D341Med (cell line): ENCODE results near the gene COL23A1.
"Not testable (repeated sequence)": the region's sequence is repeated elsewhere in the genome, so short reads cannot be mapped to it uniquely, and the experiment has no call there.

Experiments used
- DNase-seq: peaks from one replicate; pipeline ENCODE4 v3.0.0; 2012; ENCODE audit warnings: low spot score

The COL23A1 gene

DNA sequence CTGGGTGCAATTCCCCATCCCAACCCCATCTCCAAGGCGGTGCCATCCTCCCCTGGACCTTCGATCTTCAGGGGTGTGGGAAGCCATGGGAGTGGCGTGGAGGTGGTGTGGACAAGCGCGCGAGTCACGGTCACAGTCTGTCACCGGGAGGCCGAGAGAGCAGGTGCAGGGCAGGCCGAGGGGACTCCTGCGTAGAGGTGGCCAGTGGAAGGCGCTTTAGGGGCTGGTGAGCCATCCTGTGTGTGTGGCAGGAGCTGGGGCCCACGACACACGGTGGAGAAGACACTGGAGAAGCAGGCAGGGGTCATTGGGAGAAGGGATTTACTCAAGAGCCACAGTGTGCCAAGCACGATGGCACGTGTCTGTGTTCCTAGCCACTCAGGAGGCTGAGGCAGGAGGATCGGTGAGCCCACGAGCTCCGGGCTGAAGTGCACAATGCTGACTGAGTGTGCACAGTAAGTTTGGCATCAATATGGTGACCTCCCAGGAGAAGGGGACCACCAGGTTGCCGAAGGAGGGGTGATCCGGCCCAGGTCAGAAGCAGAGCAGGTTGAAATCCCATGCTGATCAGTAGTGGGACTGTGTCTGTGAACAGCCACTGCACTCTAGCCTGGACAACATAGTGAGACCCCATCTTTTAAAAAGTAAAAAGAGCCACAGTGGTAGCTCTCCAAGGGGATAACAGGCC is 212.5 kb downstream of the COL23A1 start:
- DNase-seq, result no peak

DNA sequence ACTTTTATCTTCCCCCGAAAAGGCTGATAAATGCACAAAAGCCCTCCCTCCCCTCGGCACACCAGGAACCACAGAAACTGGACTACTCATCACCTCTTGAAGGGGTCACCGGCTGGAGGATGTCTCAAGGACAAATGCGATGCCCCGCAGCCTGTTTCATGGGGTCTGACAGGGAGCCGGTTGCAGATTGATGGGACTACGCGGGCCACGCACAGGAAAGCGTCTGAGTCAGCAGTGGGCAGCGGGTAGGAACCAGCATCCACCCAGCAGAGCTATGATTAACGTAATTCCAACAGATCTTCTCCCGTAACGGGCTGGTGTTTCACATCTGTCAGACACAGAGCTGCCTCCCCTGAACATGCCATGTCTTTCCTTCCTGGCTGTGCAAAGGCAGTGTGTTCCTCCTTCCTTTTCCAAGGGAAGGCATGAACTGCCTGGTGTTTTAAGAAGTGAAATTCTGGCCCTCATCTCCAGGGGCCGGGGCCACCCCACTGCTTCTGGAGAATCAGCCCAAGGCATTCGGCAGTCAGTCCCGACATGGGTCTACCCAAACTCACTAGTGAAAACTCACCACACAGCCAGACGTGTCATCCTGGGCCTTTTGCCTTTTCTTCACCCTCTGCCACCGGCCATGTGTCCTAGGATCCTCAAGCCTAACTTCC is 213.1 kb downstream of the COL23A1 start:
- DNase-seq, result no peak

DNA sequence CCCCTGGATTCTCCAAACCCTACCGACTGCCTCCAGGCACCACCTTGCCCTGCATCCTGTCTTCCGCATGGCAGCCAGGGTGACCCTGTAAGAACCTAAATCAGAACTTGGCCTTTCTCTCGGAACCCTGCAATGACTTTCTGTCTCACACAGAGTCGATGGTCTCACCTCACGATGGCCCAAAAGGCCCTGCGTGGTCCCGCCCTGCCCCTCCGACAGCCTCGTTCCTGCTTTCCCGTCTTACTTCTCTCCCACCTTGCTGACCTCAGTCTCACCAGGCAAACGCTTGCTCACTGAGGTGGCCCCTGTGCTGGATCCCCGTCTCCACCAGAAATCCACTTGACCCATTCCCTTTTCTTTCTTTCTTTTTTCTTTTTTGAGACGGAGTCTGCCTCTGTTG is 214.8 kb downstream of the COL23A1 start:
- no peak for DNase-seq

DNA sequence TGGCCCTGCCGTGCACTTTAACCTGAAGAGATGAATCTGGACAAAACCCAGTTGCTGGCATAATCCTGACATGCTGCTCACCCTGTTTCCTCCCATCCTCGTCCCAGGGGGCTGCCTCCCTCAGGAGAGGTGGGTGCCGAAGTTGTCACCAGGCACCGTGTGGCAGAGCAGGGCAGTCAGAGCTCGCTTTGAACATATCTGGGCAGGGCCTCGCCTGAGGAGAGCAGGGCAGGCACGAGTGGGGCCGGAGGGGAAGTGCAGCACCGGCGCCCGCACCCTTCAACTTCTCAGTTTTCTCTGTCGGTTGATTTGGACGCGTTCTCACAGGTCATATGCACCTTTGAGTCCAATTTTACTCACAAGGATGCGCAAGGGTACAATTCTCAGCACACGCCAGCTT is 216.5 kb downstream of the COL23A1 start:
- no peak for DNase-seq

DNA sequence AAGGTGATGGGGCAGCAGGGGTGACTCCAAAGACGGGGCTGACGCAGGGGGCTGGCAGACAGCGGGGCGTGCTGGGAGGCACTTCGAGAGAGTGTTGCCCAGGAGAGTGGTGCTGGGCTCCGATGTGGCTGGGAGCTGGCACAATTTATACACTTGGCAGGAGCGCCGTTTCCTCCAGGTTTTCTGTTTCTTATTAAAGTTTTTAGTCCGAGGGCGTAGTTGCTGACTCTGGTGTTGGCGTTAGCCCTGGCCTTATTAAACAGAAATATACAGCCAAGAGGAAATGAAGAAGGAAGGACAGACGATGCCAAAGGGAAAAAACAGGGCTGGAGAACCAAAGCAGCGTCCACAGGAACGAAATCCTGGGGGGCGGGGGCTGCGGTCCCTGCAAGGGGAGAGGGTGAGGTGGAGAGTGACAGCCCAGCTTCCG is 218.0 kb downstream of the COL23A1 start:
- no peak for DNase-seq

DNA sequence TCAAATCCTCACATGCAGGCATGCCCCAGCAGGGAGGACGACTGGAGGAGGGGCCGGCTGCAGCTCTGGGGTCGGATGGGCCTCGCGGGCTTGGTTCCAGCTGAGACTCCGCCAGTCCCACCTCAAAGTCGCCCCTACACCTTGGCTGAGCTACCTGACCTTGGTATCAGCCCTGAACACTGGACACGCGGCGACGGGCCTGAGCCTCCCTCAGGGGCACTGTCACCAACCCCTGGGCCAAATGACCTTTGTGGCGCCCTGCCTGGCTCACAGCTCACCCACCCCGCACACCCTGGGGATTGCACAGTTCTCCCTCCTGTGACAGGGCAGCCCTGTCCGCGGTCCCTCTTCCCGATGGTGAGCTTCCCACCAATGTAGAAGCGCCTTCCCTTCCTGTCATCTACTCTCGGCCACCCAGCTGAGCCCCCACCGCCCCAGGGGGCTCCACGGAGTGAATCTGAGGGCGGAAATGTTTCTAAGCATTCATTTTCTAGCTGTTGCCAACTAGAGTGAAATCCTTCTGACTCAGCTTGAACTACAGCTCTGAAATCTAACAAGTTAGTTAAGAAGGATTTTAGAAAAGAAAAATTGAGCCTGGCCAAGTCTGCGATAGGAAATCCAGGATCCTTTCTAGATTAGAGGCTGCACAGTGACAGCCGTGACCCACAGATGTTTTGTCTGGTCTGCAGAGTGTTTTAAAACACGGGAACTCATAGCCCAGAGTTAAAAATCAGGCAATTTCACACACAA is 218.7 kb downstream of the COL23A1 start:
- no peak for DNase-seq

DNA sequence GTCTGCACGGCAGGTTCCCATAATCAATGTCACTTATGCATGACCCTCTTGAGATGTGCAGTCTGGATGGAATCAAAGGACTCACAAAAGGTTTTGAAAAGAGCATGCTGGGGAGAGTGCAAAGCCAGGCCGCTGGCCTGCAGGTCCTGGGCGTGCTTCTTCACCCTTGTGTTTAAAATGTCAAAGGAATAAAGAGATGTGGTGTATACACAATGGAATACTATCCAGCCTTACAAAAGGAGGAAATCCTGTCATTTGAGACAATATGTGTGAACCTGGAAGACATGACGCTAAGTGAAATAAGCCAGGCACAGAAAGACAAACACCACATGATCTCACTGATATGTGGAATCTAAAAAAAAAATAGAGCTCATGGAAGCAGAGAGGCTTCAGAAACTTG is 220.1 kb downstream of the COL23A1 start:
- no peak for DNase-seq

DNA sequence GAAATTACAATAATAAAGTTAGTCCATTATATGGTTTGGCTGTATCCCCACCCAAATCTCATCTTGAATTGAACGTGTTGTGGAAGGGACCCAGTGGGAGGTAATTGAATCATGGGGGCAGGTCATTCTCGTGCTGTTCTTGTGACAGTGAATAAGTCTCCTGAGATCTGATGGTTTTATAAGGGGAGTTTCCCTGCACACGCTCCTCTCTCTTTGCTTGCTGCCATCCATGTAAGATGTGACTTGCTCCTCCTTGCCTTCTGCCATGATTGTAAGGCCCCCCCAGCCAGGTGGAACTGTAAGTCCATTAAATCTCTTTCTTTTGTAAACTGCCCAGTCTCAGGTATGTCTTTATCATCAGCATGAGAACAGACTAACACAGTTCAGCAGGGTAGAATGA is 220.7 kb downstream of the COL23A1 start:
- DNase-seq, result not testable (repeated sequence)

DNA sequence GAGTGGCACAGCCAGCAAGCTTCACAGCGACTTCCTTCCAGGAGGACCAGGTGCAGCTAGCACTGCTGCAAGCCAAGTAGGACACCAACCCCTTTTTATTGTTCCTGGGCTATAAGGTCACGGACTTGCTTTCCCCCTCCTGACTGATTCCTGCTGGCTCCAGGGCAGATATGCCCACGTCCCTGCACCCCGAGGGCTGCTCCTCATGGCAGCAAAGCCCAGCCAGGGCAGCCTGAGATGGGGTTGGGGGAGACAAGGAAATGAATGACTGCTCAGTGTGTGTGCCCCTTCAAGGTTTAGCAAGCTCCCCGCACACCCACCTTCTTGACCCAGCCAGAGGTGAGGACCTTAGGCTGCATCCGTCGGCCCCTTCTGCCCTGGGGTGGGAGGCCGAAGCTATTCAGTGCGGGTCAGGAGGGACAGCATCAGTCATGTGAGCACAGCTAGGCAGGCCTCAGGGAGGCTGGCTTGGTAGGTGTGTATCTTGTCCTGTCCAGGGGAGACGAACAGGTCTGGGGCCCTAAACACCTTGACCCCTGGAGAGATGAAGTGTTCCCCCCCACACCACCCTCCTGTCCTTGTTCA is 221.4 kb downstream of the COL23A1 start:
- DNase-seq, result no peak

DNA sequence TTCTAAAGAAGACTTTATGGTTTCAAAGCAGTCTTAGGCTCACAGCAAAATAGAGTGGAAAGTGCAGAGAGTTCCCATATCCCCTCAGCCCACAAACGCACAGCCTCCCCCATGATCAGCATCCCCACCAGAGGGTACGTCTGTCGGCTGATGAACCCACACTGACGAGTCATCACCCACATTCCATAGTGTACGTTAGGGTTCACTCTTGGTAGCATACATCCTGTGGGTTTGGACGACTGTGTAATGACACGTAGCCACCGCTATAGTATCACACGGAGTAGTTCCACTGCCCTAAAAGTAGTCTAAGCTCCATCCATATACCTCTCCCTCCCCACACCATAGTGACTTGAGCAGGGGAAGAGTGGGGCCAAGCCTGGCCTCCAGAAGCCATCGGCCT is 221.9 kb downstream of the COL23A1 start:
- no peak for DNase-seq

DNA sequence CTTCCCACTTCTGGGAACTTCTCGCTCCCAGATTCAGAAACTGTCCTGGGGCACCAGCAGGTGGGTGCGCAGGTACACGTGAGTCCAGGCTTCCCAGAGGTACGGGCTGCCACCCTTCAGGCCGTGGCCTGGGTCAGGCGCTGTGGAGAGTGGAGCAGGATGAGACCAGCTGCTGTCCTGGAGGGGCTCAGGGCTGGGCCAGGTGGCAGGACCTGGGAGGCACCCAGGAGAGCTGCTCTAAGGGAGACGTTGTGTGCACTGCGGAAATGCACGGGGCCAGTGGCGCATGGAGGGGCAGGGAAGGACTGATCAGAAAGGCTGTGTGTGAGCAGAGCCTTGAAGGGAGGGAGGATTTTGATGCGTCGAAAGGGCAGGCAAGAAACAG is 222.5 kb downstream of the COL23A1 start:
- no peak for DNase-seq

DNA sequence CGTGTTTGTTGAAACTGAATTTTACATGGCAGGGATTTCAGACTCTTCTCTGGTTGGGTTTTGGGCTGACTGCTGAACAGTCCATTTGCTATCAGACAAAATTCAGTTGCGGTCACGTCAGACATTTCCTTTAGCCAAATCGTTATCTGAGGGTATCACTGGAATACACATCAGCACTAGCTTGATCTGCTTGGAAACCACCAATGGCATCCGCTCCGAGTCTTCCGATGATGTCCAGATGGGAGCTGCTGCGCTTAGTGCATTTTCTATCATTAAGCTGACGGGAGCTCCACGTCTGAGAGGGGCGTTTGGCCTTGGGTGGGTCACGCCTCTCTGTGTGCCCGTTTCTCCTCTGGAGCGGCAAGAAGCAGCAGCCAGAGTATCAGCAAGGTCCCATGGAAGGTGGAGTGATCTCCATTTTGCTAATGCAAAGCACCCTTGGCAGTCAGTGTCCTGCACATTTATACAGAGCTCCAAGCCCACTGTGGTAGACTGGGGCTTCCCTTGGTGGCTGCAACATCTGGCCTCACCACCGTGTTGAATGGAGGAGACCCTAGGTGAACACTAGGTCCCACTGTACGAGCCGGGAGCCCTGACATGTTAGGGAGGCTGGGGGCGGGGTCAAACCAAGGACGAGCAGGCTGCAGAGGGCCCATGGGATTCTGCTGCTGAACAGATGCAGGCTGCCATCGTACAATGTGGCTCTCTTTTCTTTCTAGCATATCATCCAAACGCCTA is 223.0 kb downstream of the COL23A1 start:
- DNase-seq, result no peak

DNA sequence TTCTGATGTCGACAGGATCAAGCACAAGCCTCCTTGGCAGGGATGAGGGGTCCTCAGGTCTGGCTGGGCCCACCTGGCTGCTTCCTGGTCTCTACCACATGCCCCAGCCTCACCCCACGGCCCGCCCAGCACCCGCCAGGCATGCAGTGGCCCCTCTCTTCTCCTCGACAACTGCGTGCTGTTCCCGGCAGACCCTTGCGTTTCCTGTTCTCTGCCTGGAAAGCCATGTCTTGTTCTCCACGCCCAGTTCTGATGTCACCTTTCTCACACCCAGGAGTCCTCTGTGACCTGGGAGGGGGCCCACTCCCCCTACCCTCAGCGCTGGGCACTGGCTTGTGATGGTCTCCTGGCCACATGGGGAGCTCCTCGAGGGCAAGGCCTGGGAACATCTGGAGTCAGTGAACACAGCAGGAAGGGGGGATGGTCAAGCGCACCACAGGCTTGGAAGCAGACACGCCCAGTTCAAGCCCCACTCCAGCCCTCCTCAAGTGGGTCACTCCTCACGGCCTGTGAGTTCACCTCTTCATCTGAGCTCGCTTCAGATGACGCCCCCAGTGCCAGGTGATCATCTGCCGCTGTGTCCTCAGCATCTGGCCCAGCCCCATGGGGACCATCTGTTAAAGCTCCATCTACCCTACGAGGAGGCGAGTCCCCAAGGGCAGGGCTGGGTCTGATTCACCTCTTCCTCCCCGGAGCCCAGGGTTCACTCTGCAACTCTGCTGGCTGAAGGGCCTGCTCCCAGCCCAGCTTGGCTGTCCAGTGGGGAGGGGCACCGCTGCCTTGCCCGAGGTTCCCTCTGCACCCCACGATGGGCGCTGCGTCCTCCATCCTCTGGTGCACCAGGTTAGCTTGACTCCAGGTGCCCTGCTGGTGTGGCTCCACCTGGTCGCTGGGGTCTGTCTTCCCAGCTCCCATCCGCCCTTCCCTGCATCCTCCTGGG is 224.4 kb downstream of the COL23A1 start:
- DNase-seq, result no peak

DNA sequence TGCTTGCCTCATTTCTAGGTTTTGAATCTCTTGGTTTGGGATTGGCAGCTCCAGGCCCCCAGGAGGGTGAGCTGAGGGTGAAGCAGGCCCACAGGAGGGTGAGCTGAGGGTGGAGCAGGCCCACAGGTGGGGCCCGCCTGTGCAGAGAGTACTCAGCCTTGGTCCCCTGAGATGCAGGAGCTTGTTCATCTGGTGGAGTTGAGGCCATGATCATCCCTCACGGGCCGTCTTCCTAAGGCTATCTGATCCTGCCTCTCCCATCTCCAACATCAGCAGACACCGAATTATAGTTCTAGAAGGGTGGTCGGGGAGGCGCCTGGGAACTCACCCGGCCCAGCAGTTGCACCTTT is 225.9 kb downstream of the COL23A1 start:
- DNase-seq, result no peak

DNA sequence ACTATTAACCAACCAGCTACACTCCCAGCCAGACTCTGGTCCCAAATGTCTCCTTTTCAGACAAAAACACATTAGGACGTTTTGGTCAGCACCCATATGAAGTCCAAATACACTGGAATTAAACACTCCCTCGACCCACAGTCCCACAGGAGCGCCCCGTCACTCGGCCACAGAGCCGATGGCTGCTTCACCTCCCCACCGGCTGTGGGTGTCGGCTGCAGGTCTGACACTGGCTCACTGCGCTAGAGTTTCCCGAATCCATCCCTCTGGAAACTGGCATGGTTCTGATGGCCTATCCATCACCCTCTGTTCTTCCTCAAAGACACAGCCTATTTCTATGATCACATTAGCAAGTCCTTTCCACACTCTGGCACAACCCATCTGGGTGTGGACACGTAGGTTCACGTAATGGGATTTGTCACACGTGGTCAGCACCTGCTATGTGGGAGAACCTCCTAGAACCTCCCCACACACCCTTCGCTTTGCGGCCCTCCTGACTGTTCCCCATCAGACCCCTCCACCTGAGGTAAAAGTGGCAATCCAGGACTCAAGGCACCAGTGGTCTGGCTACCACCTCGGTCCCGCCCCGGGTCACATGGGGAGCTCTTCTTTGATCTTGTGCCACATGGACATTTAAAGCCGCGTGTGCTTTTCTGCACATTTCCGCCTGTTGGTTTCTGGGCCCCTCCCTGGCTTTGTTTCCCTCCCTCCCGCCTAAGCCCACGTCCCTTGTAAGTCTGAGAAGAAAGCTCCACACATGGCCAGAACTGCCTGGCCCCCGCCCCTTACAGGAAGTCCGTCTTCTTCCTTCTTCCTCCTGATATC is 226.5 kb downstream of the COL23A1 start:
- DNase-seq, result no peak

DNA sequence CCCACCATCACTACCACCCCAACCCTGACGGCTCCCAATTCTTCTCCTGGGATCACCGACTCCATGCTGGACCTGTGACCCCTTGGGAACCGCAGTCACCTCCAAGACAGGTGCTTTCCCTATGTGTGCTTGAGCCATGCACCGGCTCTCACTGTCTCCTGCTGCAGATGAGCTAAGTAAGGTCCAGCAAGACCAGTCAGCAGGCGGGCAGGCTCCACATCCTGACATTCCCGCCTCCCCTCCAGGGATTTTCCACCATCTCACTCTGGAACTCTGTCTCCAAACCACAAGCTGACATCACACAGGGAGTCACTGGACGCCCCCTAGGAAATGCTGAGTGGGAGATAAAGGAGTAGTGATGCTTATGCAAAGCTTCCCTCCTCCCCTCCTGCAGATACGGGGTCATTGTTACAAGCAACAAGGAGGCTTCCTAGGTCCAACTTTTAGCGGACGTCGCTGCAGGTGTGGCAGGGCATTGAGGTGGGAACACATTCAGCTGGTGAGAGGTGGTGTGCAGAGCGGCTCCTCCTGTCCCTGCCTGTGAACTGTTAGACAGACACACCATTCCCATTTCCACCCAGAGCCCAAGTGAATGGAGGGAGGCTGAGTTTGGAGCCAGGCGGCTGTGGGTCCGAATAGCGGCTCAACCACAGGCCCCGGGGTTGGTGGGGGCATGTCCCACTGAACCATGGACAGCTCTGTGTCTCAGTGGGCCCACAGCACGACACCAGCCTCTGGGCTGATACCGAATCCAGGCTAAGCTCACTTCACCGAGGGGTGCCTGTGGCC is 228.3 kb downstream of the COL23A1 start:
- DNase-seq, result no peak

DNA sequence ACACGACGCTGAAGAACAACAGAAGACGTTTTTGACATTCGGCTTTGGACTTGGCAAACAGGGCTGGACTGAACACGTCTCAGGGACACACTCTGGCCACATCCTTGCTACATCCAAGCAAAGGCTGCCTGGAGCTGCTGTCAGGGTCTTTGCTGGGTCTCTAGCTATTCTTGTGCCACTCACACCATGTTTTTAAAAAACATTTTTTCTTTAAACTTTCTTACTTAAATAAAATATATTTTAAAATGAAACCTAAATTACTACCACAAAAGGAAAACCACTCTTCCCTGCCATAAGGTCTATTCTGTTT is 229.3 kb downstream of the COL23A1 start:
- no peak for DNase-seq

DNA sequence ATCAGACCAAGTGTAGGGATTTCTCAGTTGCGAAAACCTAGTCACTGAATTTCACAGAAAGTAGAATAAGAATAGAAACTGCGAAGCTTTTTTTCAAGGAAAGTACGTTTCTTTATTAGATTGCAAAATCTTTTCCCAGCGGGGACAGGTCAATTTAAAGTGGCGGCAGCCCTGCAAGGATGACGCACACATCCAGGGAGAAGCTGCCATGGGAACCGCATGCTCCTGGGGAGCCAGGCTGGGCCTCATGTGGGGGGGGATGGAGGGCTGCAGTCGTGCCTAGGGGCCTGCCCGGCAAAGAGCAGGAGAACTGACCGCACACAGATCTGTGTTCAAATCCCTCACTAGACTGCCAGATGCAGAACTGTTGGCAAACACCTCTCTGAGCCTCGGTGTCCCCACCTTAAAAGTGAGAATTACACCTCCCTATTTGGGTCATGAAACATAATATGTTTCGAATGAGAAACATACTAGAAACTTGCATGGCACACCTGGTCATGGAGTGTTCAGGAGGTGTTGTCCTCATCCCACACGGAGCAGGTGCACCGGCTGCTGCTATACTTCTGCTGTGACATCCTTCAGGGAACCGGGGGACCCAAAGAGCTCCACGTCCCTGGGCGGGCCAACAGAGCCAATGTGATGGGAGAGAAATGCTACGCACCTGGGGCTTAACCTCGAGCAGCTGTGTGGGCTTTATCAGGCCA is 229.8 kb downstream of the COL23A1 start:
- no peak for DNase-seq

DNA sequence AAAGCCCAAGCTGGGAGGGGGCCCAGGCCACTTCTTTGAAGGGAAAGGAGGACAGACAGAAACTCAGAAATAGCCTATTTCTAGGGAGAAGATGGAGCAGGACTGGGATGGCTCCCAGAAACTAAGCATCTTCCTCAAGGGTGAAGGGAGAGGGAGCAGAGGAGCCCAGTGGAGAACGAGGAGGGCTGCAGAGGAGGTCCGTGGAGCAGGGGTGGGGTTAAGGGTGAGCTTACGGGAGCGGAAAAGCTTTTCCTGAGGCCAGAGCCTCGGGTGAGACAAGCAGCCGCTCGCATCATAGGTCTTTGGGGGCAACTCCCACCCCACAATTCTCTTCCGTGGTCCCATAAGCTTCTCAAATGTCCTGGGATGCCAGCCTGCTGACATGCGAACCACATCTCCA is 230.5 kb downstream of the COL23A1 start:
- no peak for DNase-seq
